Germinal center (tissue), 1 donor: Measurements from ENCODE around the gene PCLAF.

Experiments
- DNase-seq: peaks from one replicate; pipeline ENCODE4 v3.0.0; 2012; ENCODE audit warnings: mixed read lengths, low spot score

The PCLAF gene

DNA sequence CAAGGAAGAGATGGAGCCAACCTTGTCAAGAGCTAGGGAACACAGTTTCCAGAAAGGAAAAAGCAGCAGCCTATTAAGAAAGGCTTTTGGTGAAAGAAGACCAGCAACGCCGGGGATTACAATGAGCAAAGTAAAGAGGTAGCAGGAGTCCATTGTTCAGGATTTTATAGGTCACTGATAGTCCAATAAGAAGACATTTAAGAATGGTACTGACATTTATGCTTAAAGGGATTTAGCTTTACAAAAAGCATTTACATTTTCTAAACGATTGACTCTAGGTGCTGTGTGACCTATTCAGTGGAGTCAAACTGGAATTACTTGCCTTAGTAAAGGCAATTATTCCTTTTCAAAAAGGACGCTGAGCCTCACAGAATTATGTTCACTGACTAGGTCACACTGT lies 66.0 kb downstream of the PCLAF start:
- no peak for DNase-seq

DNA sequence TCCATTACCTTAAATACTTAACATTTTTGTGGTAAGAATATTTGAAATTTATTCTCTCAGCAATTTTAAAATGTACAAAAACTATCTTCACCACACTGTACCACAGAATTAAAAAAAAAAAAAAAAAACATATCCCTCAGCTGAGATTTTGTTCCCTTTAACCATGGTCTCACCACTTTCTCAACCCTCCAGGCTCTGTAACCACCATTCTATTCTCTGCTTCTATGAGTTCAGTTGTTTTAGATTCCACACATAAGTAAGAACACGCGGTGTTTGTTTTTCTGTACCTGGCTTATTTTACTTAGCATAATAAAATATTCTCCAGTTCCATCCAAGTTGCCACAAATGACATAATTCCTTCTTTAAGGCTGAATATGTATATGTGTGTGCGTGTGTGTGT lies 66.8 kb downstream of the PCLAF start:
- DNase-seq: no peak
